HG02884 (cell line): ENCODE measurements around the gene RAP1GAP.
"Not testable (repeated sequence)": the region's sequence is repeated elsewhere in the genome, so short reads cannot be mapped to it uniquely, and the experiment has no call there.

Experiments used
- ATAC-seq: cut with Tn5 transposase; IDR thresholded peaks from one replicate; pipeline ENCODE4 v1.9.1; 2021; ENCODE audit warnings: mild to moderate bottlenecking, moderate library complexity; ENCODE audit not compliant: unreplicated experiment

Gene RAP1GAP

DNA sequence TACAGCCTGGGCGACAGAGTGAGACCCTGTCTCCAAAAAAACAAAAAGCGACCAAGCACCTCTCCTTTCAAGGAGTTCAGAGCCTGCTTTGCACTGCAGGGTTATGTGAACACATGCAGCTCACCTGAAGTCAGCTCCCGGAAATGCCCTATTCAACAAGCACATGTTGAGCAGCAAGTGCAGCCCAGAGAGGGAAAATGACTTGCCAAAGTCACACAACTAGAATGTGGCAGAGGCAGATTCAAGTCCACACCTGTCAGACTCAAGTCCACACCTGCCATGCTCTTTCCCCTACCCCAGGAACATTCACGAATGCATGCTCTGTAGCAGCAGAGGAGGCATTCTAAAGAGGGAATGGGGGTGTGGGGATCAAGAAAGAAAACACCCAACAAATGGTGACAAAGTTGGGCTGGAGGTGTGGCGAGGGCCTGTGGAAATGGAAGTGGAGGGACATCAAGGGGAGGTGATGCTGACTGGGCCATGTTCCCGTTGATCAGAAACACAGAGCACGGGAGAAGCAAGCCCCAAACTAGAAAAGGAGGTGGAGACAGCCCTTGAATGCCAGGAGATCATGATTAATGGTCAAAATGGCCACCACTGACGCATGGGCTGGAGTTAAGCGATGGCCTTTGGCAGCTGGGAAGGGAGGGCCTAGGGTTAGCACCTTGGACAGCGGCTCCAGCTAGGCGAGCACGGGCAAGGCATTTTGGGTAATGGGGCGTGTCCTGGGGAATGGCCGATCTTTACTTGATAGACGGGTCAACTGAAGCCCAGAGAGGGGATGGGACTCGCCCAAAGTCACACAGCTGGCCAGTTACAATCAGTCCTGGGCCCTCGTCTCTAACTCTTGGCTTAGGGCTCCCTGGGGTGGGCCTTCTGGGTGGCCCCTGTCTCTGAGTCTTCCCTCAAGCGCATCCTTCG, 21.5 kb downstream of the RAP1GAP start:
- ATAC-seq, result no peak

DNA sequence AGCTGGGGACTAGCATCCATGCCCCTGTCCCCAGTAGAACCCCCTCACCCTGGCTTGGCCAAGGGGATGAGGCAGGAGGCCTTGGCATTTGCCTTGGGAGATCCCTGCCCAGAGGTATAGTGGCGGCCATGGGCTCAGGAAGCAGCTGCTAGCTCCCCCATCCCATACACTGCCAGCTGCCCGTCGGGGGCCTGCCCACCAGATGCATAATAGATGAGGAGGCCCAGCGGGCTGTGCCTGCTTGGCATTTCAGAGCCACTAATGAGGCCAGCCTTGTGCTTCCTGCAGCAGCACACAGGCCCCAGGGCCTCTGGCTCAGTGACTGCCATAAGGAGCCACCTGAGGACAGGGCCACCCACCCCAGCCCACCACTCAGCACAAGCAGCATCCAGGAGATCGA, 23.6 kb downstream of the RAP1GAP start:
- ATAC-seq, result no peak

DNA sequence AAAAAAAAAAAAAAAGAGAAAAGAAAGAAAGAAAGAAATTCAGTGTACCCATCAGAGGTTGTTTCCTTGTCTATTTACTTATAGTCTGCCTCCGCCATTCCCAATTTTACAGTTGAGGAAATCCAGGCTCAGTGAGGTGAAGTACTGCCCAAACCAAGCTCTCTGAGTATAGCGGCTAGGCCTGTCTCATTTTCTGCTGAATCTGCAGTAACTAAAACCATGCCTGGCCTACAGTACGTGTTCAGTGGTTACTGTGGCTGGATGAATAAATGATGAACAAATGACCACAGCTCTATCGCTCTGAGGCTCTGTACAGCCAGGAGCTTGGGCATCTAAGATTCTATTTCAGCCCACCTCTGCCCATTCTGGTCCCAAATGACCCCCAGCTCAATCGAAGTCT, 24.3 kb downstream of the RAP1GAP start:
- no peak for ATAC-seq

DNA sequence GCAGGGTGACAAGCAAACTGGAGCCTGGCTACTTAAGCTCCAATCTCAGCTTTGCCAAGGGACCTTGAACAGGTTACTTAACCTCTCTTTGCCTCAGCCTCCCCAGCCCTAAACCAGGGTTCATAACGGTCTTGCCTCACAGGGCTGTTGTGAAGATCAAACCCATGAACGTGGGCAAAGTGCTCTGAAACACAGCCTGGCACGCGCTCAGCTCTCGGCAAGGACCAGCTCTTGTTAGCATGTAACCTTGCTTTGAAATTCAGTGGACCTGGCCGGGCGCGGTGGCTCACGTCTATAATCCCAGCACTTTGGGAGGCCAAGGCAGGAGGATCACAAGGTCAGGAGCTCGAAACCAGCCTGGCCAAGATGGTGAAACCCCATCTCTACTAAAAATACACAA, 24.8 kb downstream of the RAP1GAP start:
- no peak for ATAC-seq

DNA sequence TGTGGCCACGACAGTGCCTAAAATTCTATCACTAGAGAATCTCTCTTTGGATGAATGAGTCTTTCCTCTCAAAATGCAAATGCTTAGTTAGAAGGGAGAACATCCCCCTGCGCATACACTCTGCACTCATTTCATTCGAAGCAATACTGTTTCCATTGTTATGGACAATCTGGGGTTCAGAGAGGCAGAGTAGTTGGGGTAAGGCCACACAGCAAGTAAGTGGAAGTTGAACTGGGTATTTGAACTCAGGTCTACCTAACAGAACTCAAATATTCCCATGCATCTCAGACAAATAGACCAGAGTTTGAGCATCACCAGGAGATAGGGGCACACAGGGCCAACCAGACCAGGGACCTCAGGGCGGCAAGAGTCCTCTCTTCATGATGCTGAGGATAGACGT, 25.5 kb downstream of the RAP1GAP start:
- ATAC-seq, result no peak

DNA sequence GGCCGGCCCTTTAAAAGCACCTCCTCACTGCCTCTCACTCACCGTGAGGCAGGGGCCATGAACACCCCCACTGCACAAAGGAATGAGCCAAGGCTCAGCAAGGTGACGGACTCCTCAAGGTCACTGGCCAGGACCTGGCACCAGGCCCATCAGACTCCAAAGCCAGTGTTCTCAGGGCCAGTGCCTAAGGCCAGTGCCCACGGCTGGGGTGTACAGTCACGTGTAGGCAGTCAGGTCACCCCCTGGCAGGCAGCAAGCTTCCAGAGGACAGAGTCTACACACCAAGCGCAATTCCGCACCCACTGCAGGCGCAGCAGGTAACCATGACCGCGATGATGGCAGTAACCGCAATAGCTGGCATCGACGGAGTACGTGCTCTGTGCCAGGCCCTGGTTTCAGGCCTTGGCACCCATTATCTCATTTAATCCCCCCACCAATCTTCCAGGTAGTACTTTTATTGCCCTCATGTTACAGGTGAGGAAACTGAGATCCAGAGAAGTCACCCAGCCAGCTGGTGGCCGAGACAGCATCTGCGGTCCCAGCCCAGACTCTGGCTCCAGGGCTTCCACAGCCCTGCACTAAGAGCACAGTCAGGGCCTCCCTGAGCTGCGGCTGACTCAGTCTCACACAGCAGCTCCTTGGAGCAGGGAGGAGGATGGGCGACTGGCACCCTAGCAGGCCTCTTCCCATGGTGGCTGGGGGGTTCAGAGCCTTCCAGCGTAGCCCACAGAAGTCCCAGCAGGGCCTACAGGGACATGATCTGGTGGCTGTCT, 27.0 kb downstream of the RAP1GAP start:
- no peak for ATAC-seq

DNA sequence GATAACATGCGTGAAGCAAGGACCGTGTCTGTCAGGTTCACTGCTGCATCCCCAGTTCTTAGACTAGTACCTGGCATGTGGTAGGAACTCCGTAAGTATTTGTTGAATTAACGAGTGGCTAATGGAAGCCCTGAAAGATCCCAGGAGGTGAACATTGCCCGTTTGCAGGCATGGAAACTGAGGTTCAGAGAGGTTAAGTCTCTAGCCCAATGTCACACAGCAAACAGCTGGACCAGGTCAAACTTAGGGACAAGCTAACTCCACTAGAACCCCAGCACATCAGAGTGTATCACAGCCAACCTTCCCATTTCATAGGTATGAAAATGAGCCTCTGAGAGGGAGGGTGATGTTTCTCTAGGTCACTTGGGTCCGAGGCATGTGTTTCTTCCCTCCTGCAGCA, 27.6 kb downstream of the RAP1GAP start:
- ATAC-seq, result no peak

DNA sequence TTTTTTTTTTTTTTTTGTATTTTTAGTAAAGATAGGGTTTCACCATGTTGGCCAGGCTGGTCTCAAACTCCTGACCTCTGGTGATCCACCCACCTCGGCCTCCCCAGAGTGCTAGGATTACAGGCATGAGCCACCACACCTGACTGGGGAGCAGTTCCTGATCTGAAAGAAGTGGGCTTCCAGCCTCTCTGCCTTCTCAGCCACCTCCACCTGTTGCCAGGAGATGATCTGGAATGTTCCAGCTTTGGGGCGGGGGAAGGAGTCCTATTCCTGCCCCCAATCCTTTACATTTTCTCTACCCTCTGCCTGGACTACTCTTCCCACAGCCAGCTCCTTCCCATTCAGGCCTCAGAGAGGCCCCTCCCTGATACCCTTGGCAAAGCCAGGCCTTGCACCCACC, 28.1 kb downstream of the RAP1GAP start:
- no peak for ATAC-seq

DNA sequence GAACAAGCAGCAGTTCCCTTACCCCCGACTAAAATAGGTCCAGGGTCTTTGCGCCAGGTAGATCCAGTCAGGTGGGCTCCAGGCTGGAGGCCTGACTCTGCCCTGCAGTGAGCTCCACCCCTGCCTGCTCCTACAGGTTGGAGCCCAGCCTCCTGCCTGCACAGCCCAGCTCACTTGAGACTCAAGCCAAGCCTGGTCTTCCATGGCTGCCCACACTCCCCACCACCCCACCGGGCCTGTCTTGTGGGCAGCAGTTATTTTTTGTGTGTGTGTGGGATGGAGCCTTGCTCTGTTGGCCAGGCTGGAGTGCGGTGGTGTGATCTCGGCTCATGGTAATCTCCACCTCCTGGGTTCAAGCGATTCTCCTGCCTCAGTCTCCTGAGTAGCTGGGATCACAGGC, 28.5 kb downstream of the RAP1GAP start:
- no peak for ATAC-seq

DNA sequence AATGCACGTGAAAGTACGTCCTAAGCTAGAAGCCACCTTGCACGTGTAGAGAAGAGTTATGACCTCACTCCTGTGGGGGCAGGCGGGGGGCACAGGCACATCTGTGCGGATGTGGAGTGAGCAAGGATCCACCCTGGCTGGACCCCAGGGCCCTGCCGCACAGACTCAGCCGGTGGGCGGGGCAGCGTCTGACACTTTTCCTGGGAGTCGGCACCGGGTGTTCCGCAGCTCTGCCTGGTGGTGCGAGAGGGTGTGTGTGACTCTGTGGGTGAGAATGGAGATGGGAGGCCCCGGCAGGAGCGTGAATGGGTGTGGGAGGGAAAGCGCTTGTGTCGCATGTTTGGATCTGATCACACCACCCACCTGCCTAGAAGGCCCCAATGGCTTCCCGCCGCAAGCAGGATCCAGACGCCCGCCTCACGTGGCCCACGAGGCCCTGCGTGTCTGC, 29.5 kb downstream of the RAP1GAP start:
- no peak for ATAC-seq

DNA sequence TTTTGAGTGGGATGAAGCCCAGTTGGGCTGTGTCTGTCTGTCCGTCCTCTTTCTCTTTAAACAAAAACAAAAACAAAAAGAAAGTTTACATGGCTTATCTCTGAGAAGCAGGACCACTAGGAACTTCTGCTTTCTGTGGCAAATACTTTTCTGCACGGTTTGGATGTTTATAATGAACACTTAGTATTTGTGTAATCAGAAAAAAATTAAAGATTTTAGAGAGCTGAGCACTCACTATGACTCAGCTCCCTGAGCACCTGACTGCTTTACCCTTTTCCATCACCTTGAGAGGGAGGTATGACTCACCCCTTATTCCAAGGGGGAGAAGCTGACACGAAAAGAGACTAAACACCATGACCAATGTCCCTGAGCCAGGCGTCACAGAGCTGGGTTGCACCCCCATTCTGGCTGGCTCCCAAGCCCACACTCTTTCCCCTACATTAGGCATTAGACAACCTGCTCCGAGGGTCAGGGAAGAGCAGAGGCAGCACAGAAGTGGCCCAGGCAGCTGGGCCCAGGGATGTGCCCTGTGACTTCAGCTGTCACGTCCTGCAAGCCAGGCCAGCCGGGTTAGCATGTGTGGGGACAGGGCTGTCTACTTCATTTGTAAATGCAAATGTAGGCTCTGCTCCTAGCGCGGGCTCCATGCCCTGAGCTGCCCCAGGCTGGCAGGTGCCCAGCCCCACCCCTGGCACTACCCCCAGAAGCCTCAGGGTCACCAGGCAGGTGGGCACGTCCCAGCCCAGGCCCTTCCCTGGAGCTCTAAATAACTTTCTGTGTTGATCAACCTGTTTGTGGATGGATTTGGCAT, 30.4 kb downstream of the RAP1GAP start:
- no peak for ATAC-seq

DNA sequence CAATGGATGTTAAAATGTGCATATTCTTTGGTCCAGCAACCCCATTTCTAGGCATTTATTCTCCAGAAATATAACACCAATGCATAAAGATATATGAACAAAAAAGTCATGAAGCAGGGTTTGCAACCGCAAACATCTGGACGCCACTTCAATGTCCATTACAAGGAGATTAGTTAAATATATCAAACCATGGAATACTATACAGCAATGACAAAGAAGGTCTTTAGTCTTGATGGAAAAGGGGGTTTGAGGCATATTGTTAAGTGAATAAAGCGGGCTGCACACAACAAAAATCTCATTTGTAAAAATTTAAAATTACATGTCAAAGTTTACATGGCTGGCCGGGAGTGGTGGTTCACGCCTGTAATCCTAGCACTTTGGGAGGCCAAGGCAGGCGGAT, 31.6 kb downstream of the RAP1GAP start:
- ATAC-seq, result no peak

DNA sequence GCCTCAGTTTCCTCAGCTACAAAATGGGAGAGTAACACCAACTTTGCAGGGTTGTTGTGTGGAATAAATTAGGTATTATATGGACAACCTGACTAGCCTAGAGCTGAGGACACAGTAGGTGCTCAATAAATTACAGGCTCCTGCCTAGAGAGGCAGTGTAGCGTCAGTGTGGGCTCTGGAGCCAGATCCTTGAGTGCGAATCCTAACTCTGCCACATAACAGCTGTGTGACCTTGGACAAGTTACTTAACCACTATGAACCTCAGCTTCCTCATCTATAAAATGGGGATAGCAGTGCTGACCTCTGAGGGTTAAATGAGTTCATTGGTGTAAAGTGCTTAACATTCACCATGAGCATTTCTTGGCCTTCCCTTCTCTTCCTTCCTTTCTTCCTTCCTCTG, 33.1 kb downstream of the RAP1GAP start:
- no peak for ATAC-seq

DNA sequence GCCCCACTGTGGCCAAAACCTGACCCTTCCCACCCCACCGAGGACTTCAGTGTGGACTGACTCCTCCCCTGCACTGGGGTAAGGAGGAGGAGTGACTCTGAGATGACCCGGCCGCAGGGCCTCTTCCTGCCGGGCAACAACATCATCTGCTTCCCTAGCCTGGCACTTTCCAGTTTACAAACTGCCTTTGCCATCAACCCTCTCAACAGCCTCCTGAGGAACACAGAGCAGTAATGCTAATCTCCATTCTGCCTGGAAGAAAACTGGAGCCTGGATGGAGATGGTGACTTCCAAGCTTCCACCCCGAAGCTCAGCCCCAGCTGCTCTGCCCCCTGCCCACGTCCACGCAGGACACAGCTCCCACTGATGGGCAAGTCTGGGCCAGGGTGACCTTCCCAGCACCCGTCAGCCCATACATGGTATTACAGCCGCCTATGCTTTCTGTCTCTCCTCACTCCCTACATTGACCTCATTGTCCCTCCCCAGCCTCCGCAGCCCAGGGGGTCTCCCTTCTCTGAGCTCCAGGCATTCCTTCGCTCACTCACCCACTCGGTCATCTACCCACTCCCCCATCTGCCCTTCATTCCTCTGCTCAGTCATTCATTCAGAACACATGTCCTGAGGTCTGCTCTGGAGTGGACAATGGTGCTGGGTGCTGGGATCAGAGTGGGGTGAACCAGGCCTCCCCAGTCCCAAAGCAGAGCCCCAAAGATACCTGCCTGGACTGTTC, 34.2 kb downstream of the RAP1GAP start:
- ATAC-seq, result no peak

DNA sequence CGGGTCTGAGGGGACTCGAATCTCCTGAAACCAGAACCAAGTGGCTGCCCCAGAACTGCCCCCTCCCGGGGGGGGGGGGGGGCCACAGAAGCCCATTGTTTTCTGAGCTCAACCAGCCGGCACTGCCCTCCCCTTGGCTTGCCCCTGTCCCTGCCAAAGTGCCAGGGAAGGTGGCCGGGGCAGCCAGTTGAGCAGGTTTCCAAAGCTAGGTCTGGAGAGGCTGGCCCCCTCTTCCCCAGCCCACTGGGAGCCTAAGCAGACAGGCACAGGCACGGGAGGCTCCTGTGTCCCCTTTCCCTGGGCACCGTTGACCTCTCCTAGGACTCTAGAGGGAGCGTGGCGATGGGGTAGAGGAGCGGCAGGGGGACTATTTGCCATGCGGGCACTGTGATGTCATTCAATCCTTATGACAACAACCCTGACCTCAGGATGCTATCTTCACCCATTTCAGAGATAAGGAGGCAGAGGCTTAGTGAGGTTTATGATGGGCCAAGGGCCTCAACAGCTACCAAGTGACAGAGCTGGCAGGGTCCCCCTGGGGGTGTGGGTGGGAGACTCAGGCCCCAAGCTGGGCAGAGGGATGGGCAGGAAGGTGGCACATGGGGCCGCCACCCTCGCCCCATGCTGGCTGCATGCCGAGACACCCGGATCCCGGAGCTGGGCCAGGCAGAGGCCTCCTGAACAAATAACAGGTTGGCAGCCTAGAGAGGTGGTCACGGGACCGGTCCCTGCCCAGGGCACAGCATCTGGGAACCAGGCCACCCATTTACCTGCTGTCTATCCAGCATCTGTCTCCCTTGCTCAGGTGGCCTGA, 35.0 kb downstream of the RAP1GAP start:
- no peak for ATAC-seq

DNA sequence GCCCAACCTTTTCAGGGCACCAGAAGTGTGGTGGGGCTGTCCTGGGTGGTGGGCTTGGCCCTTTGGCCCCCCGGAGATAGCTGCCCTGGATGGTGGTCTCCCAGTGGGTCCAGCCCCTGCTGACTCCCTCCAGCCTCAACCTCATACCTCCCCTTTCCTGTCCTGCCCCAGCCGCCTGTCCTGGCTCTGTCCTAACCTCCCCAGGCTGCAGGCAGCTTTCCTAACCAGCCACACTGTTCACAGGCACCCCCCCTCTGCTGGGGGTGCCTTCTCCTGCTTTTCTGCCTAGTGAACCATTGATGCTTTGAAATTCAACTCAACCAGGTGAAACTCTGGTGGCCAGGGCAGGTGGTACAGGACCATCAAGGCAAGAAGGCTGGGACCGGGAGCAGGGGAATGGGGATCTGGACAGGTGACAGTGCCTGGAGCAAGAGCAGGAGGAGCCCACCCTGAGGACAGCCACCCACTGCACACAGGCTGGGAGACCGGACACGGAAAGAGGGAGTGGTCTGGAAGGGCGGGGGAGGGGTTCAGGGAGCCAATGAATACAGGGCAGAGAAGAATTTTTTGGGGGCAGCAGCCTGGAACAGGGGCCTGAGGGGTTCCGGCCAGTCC, 35.9 kb downstream of the RAP1GAP start:
- ATAC-seq, result no peak

DNA sequence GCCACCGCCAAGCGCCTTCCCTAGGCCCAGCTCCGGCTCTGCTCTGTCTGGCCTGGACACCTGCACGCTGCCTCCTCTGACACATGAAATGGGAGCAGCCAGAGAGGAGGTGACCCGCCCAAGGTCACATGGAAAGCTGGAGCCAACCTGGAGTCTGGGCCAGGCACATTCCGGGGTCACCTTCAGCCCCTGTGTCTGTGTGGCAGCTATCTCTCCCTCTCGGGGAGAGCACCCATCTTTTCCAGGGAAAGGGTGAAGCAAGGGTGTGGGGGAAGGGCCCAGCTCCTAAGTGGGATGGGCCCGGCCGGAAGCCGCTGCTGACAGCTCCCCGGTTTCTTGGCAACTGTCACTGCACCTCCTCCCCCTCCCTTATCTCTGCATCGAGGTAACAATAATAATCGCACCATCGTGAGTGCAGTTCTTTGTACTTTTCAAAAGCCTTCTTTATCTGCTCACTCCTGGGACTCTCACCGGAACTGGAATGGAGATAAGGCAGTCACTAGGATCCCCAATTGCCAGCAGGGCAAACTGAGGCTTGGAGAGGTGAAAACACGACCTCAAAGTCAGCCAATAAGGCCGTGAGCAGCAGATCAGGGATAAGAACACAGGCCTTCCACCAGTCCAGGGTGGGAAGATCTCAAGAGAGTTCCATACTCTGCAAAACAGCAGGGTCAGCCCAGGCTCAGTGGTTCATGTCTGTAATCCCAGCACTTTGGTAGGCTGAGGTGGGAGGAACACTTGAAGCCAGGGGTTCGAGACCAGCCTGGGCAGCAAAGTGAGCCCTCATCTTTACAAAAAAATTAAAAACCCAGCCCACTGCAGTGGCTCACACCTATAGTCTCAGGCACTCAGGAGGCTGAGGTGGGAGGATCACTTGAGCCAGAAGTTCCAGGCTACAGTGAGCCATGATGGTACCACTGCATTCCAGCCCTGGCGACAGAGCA, 36.9 kb downstream of the RAP1GAP start:
- ATAC-seq, result no peak

DNA sequence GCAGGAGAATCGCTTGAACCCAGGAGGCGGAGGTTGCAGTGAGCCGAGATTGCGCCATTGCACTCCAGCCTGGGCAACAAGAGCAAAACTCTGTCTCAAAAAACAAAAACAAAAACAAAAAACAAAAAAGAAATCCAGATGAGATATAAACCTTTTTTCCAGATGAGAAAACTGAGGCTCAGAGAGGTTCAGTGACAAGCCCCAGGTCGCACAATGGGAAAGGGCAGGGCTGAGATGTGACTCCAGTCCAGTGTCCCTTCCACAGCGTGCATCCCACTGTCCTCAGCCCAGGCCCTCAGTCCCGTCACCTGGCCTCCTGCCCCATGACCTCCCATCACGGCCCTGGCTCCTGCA, 37.6 kb downstream of the RAP1GAP start:
- ATAC-seq, result not testable (repeated sequence)
